Calu3 (cell line): ENCODE data around the gene MPP7. TPM values are rescaled to one million over a fixed set of nuclear protein-coding genes. Genes with fewer than 3 reads are reported as not detected.
"Not testable (repeated sequence)": the region's sequence is repeated elsewhere in the genome, so short reads cannot be mapped to it uniquely, and the experiment has no call there.

Experiments used
- BruUV-seq: library from RNA; stranded (reverse); fragments of 400-500 nt; replicated peaks from 2 replicates; lab custom pipeline; 2021; lab: Mats Ljungman, UMichigan
- CTCF ChIA-PET: fragments of 300-600 bp; sonication (Branson Sonifier 250); formaldehyde crosslinking; loops from one replicate; lab custom pipeline; 2022; ENCODE audit warnings: antibody characterized with exemption; lab: Charles Lee
- DNase-seq: peaks from one replicate; pipeline ENCODE4 v3.0.0; 2022
- H3K27ac Mint-ChIP-seq: one replicate; pipeline ENCODE4 v1.8.0; 2022; ENCODE audit warnings: mixed read lengths; ENCODE audit not compliant: unreplicated experiment
- H3K27me3 Mint-ChIP-seq: one replicate; pipeline ENCODE4 v1.8.0; 2022; ENCODE audit warnings: mixed read lengths; ENCODE audit not compliant: unreplicated experiment
- H3K36me3 Mint-ChIP-seq: one replicate; pipeline ENCODE4 v1.8.0; 2022; ENCODE audit warnings: mild to moderate bottlenecking, moderate library complexity, mixed read lengths; ENCODE audit not compliant: insufficient read depth, unreplicated experiment
- H3K4me1 Mint-ChIP-seq: one replicate; pipeline ENCODE4 v1.8.0; 2022; ENCODE audit warnings: mild to moderate bottlenecking, low read depth, mixed read lengths; ENCODE audit not compliant: unreplicated experiment
- H3K4me3 Mint-ChIP-seq: one replicate; pipeline ENCODE4 v1.8.0; 2022; ENCODE audit warnings: mild to moderate bottlenecking, low read depth, moderate library complexity, mixed read lengths; ENCODE audit not compliant: unreplicated experiment
- H3K9me3 Mint-ChIP-seq: one replicate; pipeline ENCODE4 v1.8.0; 2022; ENCODE audit warnings: low read depth, mixed read lengths; ENCODE audit not compliant: unreplicated experiment
- intact Hi-C: fragments of 100-400 bp; cut with micrococcal nuclease; formaldehyde crosslinking; loops from one replicate; pipeline ENCODE4 v1.10.0; 2022; ENCODE audit not compliant: unreplicated experiment
- total RNA-seq: library from RNA; stranded (reverse); gene quantifications from 2 replicates; pipeline ENCODE4 v1.2.3, GENCODE V29; 2022
- TF ChIP-seq, protein P1 (sequence below): fragments of 200-600 bp; IDR thresholded peaks from one replicate; pipeline ENCODE4 v1.8.0; 2022; ENCODE audit warnings: antibody characterized with exemption; ENCODE audit not compliant: unreplicated experiment

MPP7 gene
- total RNA-seq, 1 experiment from 2014 or later, result 4.6 TPM

DNA sequence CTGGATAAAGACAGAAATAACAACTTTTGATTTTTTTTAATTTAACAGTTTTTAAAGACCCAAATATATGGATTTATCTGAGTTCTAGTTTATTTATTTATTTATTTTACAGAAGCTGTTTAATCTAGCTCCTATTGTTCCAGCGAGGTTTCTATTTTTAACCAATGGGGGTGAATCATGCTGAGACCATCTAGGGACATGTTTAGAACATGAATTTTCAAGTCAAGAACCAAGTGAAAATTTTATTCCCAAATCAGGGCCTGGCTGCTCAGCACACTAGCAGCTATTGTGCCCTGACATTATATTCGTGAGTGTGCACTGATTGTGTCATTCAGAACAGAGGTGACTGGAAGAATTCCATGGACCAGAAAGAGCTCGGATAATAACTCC, 24.6 kb upstream of the MPP7 start:
- BruUV-seq, result no TSS peak
- Mint-ChIP-seq H3K9me3 (no peaks in the 10 kb centered on the region), H3K4me3 (no peak overlapping the region), H3K4me1 (peaks cover 4% of the 10 kb centered on the region), H3K36me3 (no peaks in the 10 kb centered on the region), H3K27me3 (no peaks in the 10 kb centered on the region), H3K27ac (no peak overlapping the region)
- DNase-seq, result no peak
- CTCF ChIA-PET, result interaction anchor here (1.2 kb wide), 1 partner anchor 25 kb away, joined by 3 read pairs; the partner anchor contains the start of gene MPP7
- TF ChIP-seq, protein P1, sequence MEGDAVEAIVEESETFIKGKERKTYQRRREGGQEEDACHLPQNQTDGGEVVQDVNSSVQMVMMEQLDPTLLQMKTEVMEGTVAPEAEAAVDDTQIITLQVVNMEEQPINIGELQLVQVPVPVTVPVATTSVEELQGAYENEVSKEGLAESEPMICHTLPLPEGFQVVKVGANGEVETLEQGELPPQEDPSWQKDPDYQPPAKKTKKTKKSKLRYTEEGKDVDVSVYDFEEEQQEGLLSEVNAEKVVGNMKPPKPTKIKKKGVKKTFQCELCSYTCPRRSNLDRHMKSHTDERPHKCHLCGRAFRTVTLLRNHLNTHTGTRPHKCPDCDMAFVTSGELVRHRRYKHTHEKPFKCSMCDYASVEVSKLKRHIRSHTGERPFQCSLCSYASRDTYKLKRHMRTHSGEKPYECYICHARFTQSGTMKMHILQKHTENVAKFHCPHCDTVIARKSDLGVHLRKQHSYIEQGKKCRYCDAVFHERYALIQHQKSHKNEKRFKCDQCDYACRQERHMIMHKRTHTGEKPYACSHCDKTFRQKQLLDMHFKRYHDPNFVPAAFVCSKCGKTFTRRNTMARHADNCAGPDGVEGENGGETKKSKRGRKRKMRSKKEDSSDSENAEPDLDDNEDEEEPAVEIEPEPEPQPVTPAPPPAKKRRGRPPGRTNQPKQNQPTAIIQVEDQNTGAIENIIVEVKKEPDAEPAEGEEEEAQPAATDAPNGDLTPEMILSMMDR, result no peak
- intact Hi-C loops, result no loop called here

DNA sequence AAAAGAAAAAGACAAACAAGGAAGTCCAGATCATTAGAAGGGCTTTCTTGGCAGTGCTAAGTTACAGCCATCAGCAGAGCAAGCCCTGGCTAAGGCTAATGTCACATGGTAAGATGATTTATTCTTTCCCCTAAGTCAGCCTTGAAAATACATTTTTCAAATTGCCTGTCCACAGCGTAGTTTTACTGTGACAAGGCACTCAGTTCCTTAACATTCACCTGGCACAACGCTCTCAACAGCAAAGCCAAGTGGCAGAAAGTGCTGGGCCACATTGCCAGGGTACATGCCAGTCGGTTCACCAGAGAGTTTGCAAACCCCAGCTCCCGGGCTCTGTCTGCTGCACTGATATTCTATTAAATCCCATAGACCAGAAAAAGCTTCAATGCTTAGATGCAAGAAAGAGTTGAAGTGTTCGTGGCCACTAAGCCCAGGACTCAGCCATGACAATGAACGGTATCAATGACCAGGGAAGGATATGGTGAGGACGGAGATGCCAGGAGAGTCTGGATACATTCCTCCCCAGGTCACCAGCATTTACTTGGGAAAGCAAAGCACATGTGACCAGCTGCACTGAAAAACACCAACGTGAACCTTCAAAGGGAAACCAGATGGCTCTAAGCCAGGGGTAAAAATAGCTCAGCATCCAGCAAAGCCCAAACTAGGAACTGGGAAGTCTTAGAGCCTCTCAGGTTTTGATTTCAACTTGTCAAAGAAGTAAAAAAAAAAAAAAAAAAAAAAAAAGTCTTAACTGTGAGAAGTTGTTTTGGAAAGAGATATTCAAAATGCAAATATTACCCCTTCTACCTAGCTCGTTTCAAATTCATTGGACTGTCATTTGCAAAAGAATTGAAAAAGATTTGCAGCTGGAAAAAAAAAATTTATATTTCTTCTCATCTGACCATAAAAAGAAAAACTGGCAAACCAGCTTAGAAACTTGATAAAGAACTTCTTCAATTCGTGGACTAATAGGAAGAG, 23.9 kb upstream of the MPP7 start:
- Mint-ChIP-seq H3K27me3 (no peaks in the 10 kb centered on the region), H3K9me3 (no peaks in the 10 kb centered on the region), H3K36me3 (no peaks in the 10 kb centered on the region), H3K4me3 (no peak overlapping the region), H3K4me1 (peaks cover 11% of the 10 kb centered on the region), H3K27ac (no peak overlapping the region)
- DNase-seq, result no peak
- no TSS peak for BruUV-seq
- CTCF ChIA-PET, result interaction anchor here (0.7 to 1.2 kb wide), 4 partner anchors 24 to 1008 kb away, joined by 3 to 6 read pairs (median 4); partner anchors contain the start of gene MPP7
- TF ChIP-seq, protein P1, result no peak
- intact Hi-C loops, result no loop called here

DNA sequence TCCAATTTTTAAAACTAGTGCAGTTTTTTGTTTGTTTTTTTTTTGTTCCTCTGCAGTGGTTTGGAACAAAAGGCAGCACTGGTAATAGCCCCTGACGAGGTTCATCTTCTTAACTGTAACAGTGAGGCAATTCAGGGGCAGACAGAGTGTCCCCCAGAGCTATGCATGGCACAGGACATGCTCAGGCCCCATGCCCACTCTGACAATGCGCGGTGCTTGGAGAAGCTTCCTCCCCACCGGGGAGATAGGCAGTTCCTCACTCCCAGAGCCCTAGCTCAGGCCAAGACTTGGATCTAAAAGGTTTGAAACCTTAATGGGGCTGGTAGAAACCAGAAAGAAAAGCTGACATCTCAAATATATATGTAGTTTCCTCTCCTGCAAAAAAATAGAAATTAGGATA, 17.9 kb upstream of the MPP7 start:
- no TSS peak for BruUV-seq
- DNase-seq, result no peak
- Mint-ChIP-seq H3K9me3 (no peaks in the 10 kb centered on the region), H3K4me3 (no peak overlapping the region), H3K27me3 (peaks cover 16% of the 10 kb centered on the region), H3K27ac (no peak overlapping the region), H3K36me3 (no peaks in the 10 kb centered on the region), H3K4me1 (peaks cover 13% of the 10 kb centered on the region)
- CTCF ChIA-PET, result interaction anchor here (1.9 kb wide), 1 partner anchor 18 kb away, joined by 9 read pairs; the partner anchor contains the start of gene MPP7
- TF ChIP-seq, protein P1, result no peak
- intact Hi-C loops, result no loop called here

DNA sequence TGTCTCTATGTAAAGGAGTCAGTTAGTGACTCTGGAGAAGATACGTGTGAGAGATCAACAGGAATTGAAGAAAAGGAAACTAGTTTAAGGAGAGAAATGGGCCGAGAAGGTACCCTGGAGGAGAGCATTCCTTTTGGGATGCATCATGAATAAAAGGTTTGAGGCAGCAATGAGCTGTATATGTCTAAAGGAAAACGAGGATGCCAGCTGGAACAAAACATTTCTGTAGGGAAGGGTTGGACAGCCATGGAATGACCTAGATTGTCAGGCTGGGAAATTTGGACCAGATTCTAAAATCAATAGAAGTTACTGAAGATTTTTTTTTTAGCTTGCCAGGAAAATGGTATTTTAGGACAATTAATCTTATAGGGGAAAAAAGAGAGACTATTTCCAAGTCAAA, 17.2 kb upstream of the MPP7 start:
- Mint-ChIP-seq H3K27ac (no peak overlapping the region), H3K4me1 (peaks cover 13% of the 10 kb centered on the region), H3K4me3 (no peak overlapping the region), H3K27me3 (peaks cover 21% of the 10 kb centered on the region), H3K36me3 (no peaks in the 10 kb centered on the region), H3K9me3 (no peaks in the 10 kb centered on the region)
- intact Hi-C loops, result no loop called here
- TF ChIP-seq, protein P1, result no peak
- no TSS peak for BruUV-seq
- CTCF ChIA-PET, result no interaction called here
- DNase-seq, result no peak

DNA sequence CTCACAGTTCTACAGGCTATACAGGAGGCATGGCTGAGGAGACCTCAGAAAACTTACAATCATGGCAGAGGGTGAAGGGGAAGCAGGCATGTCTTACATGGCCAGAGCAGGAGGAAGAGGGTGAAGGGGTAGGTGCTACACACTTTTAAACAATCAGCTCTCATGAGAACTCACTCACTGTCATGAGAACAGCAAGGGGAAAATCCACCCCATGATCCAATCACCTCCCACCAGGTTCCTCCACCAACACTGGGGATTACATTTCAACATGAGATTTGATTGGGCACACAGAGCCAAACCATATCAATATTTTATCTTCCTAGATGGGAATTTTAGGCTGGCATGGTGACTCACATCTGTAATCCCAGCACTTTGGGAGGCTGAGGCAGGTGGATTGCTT, 16.2 kb upstream of the MPP7 start:
- H3K36me3 Mint-ChIP-seq, BruUV-seq, H3K4me3 Mint-ChIP-seq, CTCF ChIA-PET, H3K27ac Mint-ChIP-seq, H3K9me3 Mint-ChIP-seq, DNase-seq, intact Hi-C loops: not testable (repeated sequence)
- Mint-ChIP-seq H3K27me3 (peaks cover 31% of the 10 kb centered on the region), H3K4me1 (peaks cover 13% of the 10 kb centered on the region)
